Activated naive CD4-positive, alpha-beta T cell treated with anti-CD3 and anti-CD28 coated beads, Interleukin-2, amount 50 U/mL, for 24 hours (primary cell): Measurements from ENCODE around the gene NXPH1.

Source experiments
- H3K27ac Mint-ChIP-seq: one replicate; pipeline ENCODE4 v1.8.0; 2021; ENCODE audit warnings: mild to moderate bottlenecking, mixed read lengths
- H3K27me3 Mint-ChIP-seq: one replicate; pipeline ENCODE4 v1.8.0; 2021; ENCODE audit warnings: mixed read lengths
- H3K36me3 Mint-ChIP-seq: one replicate; pipeline ENCODE4 v1.8.0; 2021; ENCODE audit warnings: mixed read lengths
- H3K4me1 Mint-ChIP-seq: one replicate; pipeline ENCODE4 v1.8.0; 2021; ENCODE audit warnings: mixed read lengths
- H3K4me3 Mint-ChIP-seq: one replicate; pipeline ENCODE4 v1.8.0; 2021; ENCODE audit warnings: mild to moderate bottlenecking, mixed read lengths
- H3K9me3 Mint-ChIP-seq: one replicate; pipeline ENCODE4 v1.8.0; 2021; ENCODE audit warnings: mixed read lengths

Gene NXPH1

DNA sequence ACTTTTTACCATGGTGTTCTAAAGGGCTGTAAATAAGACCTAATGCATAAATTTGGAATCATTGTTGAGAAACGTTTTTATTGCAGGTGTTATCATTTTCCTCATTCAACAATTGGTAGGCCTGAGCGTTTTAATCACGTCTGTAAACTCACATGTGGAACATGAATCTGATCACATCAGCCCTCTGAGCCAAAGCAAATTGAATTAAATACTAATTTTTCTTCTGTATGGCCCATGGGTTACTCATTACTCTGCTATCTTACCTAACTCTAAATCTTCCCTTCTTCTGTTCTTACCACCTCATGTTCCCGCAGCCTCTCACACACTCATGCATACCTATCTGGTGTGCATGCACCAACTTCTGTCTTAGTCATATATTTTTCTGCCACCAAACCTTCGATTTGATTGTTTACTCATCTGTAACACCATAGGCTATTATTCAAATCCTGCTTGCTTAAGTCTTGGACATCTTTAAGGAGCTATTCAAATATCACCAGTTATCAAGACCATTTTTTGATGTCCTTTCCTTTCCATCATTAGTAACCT, 82.3 kb downstream of the NXPH1 start:
- Mint-ChIP-seq H3K4me3 (no peak overlapping the region), H3K9me3 (no peaks in the 10 kb centered on the region), H3K36me3 (no peaks in the 10 kb centered on the region), H3K27ac (no peak overlapping the region), H3K4me1 (no peaks in the 10 kb centered on the region), H3K27me3 (no peaks in the 10 kb centered on the region)

DNA sequence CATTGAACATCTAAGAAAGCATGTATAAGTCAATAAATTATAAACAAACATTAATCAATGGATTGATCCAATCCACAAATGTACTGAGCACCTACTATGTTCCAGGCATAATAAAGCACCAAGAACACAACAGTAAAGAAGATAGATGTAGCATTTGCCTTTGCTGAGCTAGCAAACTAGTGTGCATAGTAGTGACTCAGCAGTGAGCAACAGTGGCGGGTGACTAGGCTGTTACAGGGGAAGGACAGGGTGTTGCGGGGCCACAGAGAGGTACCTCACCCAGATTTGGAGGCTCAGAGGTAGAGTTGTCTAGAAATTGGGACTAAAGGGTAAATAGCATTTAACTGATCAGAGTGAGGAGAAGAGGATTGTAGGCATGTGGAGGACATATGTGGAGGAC, 83.6 kb downstream of the NXPH1 start:
- Mint-ChIP-seq H3K27me3 (no peaks in the 10 kb centered on the region), H3K27ac (no peak overlapping the region), H3K36me3 (no peaks in the 10 kb centered on the region), H3K9me3 (no peaks in the 10 kb centered on the region), H3K4me1 (no peaks in the 10 kb centered on the region), H3K4me3 (no peak overlapping the region)

DNA sequence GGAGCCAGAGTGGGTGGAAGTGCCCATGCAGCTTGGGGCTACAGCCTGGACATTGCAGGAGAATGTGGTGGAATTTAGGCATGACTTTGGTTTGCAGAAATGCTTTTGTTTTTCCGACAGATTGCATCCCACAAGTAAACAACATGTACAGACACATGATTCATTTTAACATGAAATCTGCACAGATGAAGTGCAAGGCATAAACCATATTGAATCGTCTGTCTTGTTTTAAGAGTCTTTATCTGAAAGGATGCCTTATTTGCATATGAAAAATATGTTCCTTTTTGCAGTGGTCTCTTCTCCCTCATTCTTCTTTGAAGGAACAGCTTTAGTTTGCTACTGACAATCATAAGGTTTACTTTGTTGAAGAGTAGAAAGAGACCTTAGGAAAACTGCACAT, 94.9 kb downstream of the NXPH1 start:
- no peaks in the 10 kb centered on the region for H3K27me3 Mint-ChIP-seq
- no peak overlapping the region for H3K27ac Mint-ChIP-seq
- H3K4me1 Mint-ChIP-seq, result no peaks in the 10 kb centered on the region
- H3K36me3 Mint-ChIP-seq, result no peaks in the 10 kb centered on the region
- H3K9me3 Mint-ChIP-seq, result peaks cover 10% of the 10 kb centered on the region
- no peak overlapping the region for H3K4me3 Mint-ChIP-seq

DNA sequence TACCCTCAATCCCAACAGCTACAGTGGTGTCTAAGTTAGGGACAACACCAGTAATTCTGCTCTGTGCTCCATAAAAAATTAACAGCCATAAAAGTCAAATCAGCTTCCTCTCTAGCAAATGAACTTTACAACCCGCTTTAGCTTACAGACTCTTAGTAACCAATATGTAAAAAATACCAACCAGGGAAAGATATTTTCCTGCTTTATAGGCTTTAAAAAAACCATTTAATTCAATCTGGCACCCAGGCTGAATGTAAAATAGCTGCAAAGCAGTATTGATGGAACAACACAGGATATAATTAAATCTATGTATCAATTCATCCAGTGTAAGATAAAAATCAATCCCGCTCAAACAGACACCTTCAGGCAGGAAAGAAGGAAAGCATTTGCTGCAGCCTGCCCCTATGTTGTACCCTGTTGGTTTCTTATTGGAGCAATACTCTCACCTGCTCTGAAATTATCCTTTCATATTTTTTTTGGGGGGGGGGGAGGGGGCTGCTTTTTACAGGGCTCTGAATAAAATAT, 98.6 kb downstream of the NXPH1 start:
- Mint-ChIP-seq H3K9me3 (peaks cover 8% of the 10 kb centered on the region), H3K4me3 (no peak overlapping the region), H3K4me1 (no peaks in the 10 kb centered on the region), H3K27ac (no peak overlapping the region), H3K36me3 (no peaks in the 10 kb centered on the region), H3K27me3 (peaks cover 4% of the 10 kb centered on the region)

DNA sequence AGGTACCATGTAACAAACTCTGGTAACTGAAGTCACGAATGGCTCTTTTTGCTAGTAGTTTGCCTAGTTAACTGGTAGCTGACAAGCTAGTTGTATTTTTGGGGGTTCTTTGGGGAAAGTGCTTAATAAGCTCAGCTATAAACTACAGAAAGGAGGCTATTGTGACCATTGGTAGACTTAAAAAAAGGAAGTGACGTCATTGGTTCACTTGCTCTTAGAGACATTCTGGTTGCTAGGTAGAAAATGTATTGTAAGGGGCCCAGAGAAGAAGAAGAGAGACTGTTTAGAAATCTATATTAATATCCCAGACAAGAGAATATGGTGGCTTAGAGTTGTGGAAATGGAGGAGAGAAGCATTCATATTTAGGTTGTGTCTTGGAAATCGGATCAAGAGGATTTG, 103.0 kb downstream of the NXPH1 start:
- H3K9me3 Mint-ChIP-seq, result peaks cover 8% of the 10 kb centered on the region
- no peak overlapping the region for H3K4me3 Mint-ChIP-seq
- H3K27me3 Mint-ChIP-seq, result peaks cover 4% of the 10 kb centered on the region
- H3K36me3 Mint-ChIP-seq, result no peaks in the 10 kb centered on the region
- H3K27ac Mint-ChIP-seq, result no peak overlapping the region
- H3K4me1 Mint-ChIP-seq, result no peaks in the 10 kb centered on the region

DNA sequence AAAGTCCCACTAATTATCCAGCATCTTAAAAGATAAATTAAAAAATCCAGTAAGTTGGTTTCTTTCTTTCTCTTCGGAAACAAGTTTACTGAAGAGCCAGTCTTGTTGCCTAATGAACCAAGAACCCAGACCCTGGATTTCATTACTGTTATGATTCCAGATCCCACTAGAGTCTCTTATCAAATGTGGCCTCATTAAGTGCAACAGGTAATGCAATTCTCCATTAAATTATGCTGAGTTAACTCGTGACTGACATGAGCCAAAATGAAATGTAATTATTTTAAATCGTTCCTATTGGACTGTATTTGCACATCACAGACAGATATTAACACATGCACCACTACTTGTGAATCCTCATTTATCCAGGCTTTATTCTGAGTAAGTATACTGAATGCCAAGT, 115.6 kb downstream of the NXPH1 start:
- no peak overlapping the region for H3K27ac Mint-ChIP-seq
- H3K4me1 Mint-ChIP-seq, result no peaks in the 10 kb centered on the region
- H3K9me3 Mint-ChIP-seq, result peaks cover 6% of the 10 kb centered on the region
- H3K27me3 Mint-ChIP-seq, result no peaks in the 10 kb centered on the region
- H3K4me3 Mint-ChIP-seq, result no peak overlapping the region
- H3K36me3 Mint-ChIP-seq, result no peaks in the 10 kb centered on the region

DNA sequence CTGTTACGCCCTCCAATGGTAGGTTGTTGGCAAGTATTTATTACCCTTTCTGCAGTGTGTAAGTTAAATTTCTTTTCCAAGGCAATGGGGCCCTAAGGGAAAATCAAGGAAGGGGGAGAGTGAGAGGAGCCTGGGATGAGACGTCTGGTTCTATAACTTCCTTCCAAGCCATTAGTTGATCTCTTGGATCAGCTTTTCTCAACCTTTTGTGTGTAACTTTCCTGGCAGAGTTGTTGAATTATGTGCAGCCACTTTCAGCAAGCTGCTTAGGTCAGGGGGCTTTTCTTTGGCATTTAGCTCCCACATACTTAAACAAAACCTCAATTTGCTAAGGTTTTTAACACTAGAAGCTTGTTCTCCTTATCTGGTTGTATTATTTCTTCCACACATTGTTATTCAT, 127.1 kb downstream of the NXPH1 start:
- Mint-ChIP-seq H3K27ac (no peak overlapping the region), H3K4me1 (no peaks in the 10 kb centered on the region), H3K36me3 (no peaks in the 10 kb centered on the region), H3K4me3 (no peak overlapping the region), H3K27me3 (no peaks in the 10 kb centered on the region), H3K9me3 (no peaks in the 10 kb centered on the region)

DNA sequence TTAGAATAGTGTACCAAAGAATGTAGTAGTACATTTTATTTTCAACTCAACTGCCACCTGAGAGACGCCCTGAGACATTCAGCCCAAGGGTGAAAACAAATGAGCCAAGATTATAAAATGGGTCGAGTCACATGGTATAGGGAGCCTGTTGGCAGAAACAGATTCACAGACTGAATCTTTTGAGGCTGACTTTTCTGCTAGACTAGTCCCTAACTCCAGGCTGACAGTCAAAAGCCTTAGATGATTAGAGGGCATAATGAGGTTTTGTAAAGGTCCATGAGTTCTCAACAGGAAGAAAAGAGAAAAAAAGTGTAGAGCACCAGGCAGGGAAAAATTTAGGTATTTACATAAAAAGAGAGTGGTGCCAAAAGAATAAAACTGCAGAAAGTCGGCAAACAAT, 128.0 kb downstream of the NXPH1 start:
- Mint-ChIP-seq H3K27ac (no peak overlapping the region), H3K4me3 (no peak overlapping the region), H3K9me3 (no peaks in the 10 kb centered on the region), H3K27me3 (no peaks in the 10 kb centered on the region), H3K4me1 (no peaks in the 10 kb centered on the region), H3K36me3 (no peaks in the 10 kb centered on the region)

DNA sequence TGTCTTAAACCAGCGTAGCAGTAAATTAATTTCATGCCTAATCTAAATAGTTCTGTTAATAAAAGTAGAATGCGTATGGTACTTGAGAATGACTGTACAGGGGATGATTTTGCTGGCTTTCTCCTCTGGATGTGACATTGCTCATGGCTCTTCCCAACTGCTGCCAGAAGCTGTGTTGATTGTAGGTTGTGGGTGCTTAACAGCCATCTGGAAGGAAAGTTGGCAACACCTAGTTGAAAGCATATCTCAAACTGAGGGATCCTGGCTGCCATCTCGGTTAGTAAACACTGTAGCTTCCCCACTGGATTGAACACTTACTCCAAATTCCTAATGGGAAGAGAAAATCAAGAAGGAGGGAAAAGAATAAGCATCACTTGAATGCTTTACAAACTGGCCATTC, 130.9 kb downstream of the NXPH1 start:
- H3K9me3 Mint-ChIP-seq, result no peaks in the 10 kb centered on the region
- no peak overlapping the region for H3K27ac Mint-ChIP-seq
- no peaks in the 10 kb centered on the region for H3K27me3 Mint-ChIP-seq
- H3K36me3 Mint-ChIP-seq, result no peaks in the 10 kb centered on the region
- H3K4me3 Mint-ChIP-seq, result no peak overlapping the region
- no peaks in the 10 kb centered on the region for H3K4me1 Mint-ChIP-seq

DNA sequence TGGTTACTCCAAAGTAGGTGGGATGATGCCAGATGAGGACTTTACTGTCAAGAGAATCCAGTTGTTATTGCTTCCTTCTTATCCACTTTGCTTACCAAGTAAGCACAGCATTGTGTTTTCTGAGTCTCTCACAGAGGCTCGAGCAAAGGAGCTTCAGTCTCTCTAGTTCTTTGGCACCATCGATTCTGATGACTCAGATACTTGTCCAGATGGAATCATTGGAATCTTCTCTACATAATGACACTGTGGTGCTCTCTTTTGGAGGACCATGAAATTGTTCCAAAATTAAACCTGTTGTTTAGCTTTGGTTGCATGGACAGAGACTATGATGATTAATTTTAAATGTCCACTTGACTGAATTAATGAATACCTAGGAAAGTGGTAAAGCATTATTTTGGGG, 132.6 kb downstream of the NXPH1 start:
- Mint-ChIP-seq H3K4me3 (no peak overlapping the region), H3K27me3 (no peaks in the 10 kb centered on the region), H3K27ac (no peak overlapping the region), H3K4me1 (no peaks in the 10 kb centered on the region), H3K36me3 (no peaks in the 10 kb centered on the region), H3K9me3 (no peaks in the 10 kb centered on the region)

DNA sequence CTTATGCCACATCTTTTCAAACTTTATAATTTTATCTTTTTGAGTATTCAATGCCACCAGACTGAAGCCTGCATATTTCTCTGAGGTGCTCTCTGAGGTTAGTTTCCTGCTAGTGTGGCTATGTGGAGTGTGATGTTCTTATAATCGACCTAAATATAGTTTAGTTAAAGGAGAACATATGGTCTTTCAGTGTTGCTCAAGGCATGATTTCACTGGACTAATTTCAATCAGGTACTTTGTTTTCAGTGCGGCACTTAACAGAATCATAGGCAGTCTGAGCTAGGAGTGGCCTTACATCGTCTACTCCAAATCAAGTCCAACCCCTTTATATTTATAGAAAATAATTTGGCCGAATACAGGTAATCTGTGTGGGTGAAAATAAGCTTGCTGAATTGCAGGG, 134.2 kb downstream of the NXPH1 start:
- no peaks in the 10 kb centered on the region for H3K36me3 Mint-ChIP-seq
- no peaks in the 10 kb centered on the region for H3K9me3 Mint-ChIP-seq
- no peak overlapping the region for H3K4me3 Mint-ChIP-seq
- H3K4me1 Mint-ChIP-seq, result no peaks in the 10 kb centered on the region
- no peak overlapping the region for H3K27ac Mint-ChIP-seq
- H3K27me3 Mint-ChIP-seq, result no peaks in the 10 kb centered on the region

DNA sequence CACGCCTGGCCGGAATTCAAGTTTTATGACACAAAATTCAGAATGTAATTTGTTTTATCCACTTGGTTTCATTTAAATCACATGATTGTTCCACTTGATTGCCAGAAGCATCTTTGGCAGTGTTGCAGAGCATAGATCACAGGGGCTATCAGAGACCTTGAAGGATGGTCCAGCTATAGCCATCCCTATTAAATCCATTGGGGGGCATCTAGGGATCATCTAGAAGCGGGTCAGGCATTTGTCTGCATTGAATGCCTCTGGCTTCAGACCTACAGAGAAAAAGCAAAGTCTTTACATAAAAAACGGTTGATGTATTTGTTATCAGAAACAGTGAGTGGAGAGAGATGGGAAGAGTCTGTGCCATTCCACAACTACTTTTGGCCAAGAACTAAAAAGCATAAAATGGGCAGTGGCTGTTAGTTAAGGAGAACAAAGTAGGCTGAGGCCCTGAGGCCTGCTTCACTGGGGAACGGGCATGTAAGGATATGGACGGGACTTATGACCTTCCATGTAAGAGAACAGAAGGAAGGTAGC, 146.3 kb downstream of the NXPH1 start:
- Mint-ChIP-seq H3K27me3 (no peaks in the 10 kb centered on the region), H3K27ac (no peak overlapping the region), H3K4me1 (no peaks in the 10 kb centered on the region), H3K9me3 (no peaks in the 10 kb centered on the region), H3K4me3 (no peak overlapping the region), H3K36me3 (no peaks in the 10 kb centered on the region)

DNA sequence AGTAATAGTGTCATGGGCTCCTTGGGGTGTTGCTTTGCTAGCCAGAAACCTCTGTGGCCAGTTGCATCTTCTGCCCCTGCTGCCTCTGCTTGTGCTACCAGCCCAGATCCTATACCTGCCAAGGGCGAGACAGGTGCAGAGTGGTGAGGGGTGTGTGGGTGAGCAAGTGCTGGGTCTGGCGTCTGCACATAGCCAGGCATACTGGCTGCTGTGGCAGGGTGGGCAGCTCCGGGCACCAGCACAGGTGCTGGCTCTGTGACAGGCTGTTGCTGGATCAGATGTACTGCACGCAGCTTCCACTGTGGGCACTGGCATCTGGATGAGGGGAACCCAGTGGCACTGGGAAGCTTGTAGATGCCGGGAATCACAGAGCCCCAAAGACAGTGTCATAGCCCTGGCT, 148.4 kb downstream of the NXPH1 start:
- Mint-ChIP-seq H3K36me3 (no peaks in the 10 kb centered on the region), H3K27ac (no peak overlapping the region), H3K9me3 (no peaks in the 10 kb centered on the region), H3K4me3 (no peak overlapping the region), H3K4me1 (no peaks in the 10 kb centered on the region), H3K27me3 (no peaks in the 10 kb centered on the region)

DNA sequence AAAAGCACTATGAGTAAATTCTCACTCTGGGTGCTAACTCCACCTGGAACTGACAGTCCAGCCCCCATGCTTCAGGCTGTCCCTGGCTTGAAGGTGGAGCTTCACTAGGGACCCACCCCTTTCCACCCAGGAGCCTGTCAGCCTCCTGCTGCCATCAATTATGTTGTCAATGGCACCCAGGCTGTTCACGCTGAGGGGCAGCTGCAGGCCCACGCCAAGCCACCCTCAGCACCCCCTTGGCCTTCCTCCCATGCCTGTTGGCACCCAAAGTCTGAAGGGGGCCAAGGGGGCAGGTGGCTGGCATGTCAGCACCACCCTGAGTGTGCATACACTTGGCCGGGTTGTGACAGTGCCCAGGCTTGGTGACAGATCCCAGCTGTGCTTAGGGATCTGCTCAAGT, 149.3 kb downstream of the NXPH1 start:
- H3K36me3 Mint-ChIP-seq, result no peaks in the 10 kb centered on the region
- H3K4me1 Mint-ChIP-seq, result no peaks in the 10 kb centered on the region
- H3K27ac Mint-ChIP-seq, result no peak overlapping the region
- H3K9me3 Mint-ChIP-seq, result no peaks in the 10 kb centered on the region
- no peaks in the 10 kb centered on the region for H3K27me3 Mint-ChIP-seq
- no peak overlapping the region for H3K4me3 Mint-ChIP-seq

DNA sequence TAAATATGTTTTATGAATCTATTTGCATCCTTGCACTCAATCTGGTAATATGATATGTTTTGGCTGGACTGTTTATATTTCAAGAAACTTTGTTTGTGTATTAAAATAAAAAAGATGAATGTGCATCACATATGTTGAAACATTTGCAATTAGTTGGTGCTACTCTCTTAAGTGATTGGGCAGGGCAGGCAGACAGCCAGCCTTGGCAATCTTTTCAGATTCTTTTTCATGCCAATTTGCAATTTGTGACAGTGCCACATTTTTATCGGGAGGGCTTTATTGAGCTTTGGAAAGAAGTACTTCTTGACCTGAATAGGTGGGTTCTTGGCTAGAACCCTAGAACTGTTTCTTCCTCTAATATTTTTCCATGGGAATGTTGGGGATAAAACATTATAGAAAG, 152.2 kb downstream of the NXPH1 start:
- Mint-ChIP-seq H3K27ac (no peak overlapping the region), H3K36me3 (no peaks in the 10 kb centered on the region), H3K27me3 (no peaks in the 10 kb centered on the region), H3K9me3 (no peaks in the 10 kb centered on the region), H3K4me3 (no peak overlapping the region), H3K4me1 (no peaks in the 10 kb centered on the region)

DNA sequence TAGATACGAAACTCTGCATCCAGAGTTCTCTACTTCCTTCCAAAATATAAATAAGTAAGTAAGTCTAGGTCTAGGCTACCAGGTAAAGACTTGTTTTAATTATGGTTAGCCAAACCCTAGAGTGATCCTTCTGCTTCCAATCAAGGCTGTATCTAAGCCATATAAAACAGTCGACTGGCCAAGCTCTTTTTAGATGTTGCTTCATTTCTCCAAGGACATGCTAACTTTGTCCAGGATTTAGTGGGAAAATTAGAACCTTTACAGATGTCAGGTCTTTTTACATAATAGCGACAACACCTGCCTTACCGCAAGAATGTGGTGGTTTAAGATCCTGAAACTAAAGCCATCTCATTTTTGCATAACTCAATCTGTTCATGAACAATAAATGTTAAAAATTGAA, 156.8 kb downstream of the NXPH1 start:
- Mint-ChIP-seq H3K27me3 (no peaks in the 10 kb centered on the region), H3K9me3 (peaks cover 7% of the 10 kb centered on the region), H3K4me3 (no peak overlapping the region), H3K27ac (no peak overlapping the region), H3K4me1 (no peaks in the 10 kb centered on the region), H3K36me3 (no peaks in the 10 kb centered on the region)

DNA sequence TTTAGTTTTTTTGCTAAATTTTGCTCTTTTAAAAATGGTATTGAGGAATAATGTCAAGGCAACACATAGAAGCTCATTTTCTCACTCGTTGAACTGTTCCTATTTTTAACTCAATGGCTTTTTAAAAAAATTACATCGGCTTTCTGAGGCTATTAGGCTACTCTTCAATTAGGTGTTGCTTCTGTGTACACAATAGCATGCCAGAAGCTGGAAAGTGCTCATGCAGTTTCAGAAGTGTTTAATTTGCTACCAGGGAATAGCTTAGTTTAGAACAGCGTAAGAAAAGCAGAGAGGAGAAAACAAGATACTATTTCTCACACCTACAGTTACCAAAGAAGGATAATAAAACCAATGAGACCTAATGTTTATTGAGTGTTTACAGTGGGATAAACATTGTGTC, 157.4 kb downstream of the NXPH1 start:
- peaks cover 7% of the 10 kb centered on the region for H3K9me3 Mint-ChIP-seq
- H3K4me3 Mint-ChIP-seq, result no peak overlapping the region
- H3K36me3 Mint-ChIP-seq, result no peaks in the 10 kb centered on the region
- no peaks in the 10 kb centered on the region for H3K4me1 Mint-ChIP-seq
- H3K27ac Mint-ChIP-seq, result no peak overlapping the region
- H3K27me3 Mint-ChIP-seq, result no peaks in the 10 kb centered on the region
